Keratinocyte (primary cell): Measurements from ENCODE around the gene DIPK2A.

Experiments used
- CTCF ChIP-seq, 3 experiments: IDR thresholded peaks in 1 of 3; conservative IDR thresholded peaks in 1 of 3; optimal IDR thresholded peaks in 1 of 3; 2 replicates in 2 of 3; 3 replicates in 1 of 3; pipeline versions ENCODE3 to v1.5.1; 2011; ENCODE audit warnings: low read length in 3 of 3, mild to moderate bottlenecking in 3 of 3, moderate library complexity in 2 of 3, control low read depth in 1 of 3, inconsistent platforms in 1 of 3; ENCODE audit not compliant: insufficient read depth in 2 of 3; ENCODE audit errors: extremely low read depth in 1 of 3
- EZH2 ChIP-seq: IDR thresholded peaks from one replicate; pipeline ENCODE4 v1.6.1; 2012; ENCODE audit warnings: inconsistent platforms, mild to moderate bottlenecking, low read length, moderate library complexity

GRCh38 chr3:143979813-143980212 lies 8.2 kb downstream of the DIPK2A start:
- TF ChIP-seq CTCF (optimal IDR thresholded peaks at IDR 0.05 in 1 of 3, IDR thresholded peaks at IDR 0.05 in 1 of 3, conservative IDR thresholded peaks at IDR 0.05 in 1 of 3; ENCODE audit: extremely low read depth in 1 of 3, insufficient read depth in 2 of 3, low read length in 3 of 3) (no peak), EZH2 (no peak)
